DMS114 treated with DMSO at 0.1 percent for 48 hours (cell line): ENCODE data around the gene MYPN.
"Not testable (repeated sequence)": the region's sequence is repeated elsewhere in the genome, so short reads cannot be mapped to it uniquely, and the experiment has no call there.

Source experiments
- DNase-seq: peaks from one replicate; lab custom pipeline; 2025; ENCODE audit not compliant: unreplicated experiment; lab: John Stamatoyannopoulos, UW

The MYPN gene

DNA sequence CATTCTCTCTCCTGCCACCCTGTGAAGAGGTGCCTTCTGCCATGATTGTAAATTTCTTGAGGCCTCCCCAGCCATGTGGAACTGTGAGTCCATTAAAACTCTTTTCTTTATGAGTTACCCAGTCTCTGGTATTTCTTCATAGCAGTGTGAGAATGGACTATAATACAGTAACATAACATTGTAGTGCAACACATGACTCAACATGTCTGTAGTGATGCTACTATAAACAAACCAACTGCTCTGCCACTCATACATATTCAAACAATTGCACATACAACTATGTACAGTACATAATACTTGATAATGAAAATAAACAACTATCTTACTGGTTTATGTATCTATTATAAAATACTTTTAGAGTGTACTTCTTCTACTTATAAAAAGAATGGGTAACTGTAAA is 115.5 kb downstream of the MYPN start:
- no peak for DNase-seq

DNA sequence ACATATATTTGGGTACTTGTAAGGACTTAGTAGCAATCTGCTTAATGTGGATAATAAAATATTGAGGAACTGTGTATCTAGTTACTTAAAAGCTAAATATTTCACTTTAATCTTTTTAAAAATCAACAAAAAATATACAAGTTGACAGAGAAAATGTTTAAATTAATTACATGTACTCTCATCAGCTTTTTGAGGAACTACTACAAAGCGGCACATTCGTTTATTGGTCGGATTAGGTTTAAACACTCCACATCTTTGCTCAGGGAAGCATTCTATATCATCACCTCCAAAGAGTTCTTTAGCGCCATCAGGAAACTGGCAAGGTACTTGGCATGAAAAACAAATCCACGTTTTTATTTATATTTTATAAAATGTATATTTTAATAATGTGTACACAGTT is 121.0 kb downstream of the MYPN start:
- no peak for DNase-seq

GRCh38 chr10:68231106-68231816 is 122.0 kb downstream of the MYPN start:
- peak; percentile 70 for DNase-seq

- peak; percentile 56 for DNase-seq
Observed at GRCh38 chr10:68231817-68232251, 122.5 kb downstream of the MYPN start, which contains the start of gene ATOH7. Gene ATOH7, minus strand, starts transcription at chr10:68232113. Its CDS starts 436 bp downstream, at chr10:68231677.

GRCh38 chr10:68233046-68233445 is 123.8 kb downstream of the MYPN start:
- DNase-seq: no peak

GRCh38 chr10:68235111-68235510 is 125.8 kb downstream of the MYPN start:
- no peak for DNase-seq

- no peak for DNase-seq
Observed at GRCh38 chr10:68235581-68235980, 126.3 kb downstream of the MYPN start.

DNA sequence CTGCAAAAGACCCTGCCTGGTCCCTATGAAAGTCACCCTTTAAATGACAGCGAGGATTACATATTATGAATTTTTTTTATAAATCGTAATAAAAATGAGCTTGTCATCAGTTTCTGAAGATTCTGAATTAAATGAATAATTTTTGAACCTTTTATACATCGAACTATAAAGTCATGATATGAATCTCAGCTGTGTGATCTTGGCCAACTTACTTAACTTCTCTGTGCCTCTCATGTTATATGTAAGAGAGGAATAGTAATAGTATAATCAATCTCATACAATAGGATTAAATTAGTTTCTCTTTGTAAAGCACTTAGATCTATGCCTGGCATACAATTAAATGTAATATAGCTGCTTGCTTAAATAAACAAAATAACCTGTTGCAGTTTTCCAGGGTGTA is 127.9 kb downstream of the MYPN start:
- no peak for DNase-seq

GRCh38 chr10:68238371-68238770 is 129.1 kb downstream of the MYPN start:
- DNase-seq: no peak

DNA sequence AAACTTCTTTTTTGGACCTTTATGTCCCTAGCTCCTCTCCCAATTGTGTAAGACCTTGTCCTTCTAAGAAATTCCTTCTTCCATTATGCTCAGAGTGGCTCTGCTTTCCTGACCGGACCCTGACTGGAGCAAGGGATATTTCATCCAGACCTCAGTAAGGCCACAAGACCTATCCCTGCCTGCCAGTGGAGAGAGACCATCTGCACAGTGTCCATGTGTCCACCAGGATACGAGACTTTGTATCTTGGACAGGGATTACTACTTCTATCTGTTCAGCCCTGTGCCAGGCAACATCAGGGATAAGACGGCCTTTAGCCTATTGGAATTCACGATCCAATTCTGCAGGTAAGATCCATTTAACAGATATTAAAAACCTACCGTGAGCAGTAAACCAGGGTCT is 129.8 kb downstream of the MYPN start:
- no peak for DNase-seq

DNA sequence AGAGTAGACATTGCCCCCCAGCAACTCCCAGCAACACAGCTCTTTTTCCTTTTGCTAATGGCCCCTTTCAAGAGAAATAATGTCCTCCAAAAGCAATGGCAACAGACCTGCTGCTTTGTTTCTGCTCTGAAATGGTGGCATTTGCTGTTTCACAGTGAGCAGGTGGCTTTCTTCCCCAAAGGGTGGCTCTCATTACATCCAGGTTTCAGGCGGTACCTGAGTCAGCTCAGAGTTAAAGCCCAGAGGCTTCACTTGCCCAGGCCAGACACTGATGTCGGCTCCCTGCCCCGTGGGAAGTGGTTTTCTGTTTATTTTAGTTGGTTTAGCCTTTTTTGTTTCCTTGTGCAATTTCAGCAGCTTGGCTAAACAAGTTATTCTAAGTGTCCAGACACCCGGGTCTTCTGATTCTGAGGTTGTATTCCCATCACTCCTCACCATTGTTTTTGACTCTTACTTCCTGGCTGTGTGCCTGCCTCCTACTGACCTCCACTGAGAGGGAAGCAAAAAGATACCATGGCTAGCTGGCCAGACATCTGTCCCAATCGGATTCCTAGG is 130.4 kb downstream of the MYPN start:
- no peak for DNase-seq

- no peak for DNase-seq
Observed at GRCh38 chr10:68242051-68242450, 132.8 kb downstream of the MYPN start.

- not testable (repeated sequence) for DNase-seq
Observed at GRCh38 chr10:68246397-68246796, 137.1 kb downstream of the MYPN start.

GRCh38 chr10:68247931-68248330 is 138.6 kb downstream of the MYPN start:
- DNase-seq: no peak

DNA sequence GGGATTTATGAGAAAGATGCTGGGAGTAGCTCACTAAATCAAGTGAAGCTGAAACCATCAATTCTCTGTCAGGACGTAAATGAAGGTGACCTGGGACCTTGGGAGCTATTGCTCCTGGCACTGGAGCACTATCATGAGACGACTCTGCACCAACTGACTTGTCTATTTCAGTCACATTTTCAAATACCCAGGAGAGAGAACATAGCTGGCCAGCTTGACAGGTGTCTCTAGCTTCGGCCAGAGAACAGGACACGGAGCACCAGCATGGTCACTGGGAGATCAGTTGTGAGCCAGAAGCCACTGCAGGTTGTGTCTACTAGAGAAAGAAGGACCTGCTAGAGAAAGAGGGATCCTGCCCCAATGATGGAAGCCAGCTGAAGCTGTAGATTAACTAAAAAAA is 140.0 kb downstream of the MYPN start:
- DNase-seq: no peak

DNA sequence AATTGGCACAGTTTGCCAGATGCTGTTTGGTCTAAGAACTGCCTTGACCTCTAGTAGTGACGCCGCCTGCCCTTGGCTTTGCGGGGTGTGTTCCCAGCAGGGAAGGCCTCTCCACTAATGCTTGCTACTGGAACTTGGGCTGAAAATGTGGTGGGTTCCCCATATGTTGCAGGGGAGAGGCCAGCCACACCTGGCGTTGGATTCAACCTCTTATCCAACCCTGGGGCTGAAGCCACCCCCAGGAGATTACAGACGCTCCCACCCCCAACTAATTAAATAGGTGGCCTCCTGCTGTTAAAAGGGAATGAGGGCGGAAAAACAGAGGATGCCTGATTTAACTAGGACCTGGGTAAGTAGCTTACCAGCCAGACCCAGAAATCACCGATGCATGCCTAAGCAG is 141.9 kb downstream of the MYPN start:
- DNase-seq: no peak

- no peak for DNase-seq
Observed at GRCh38 chr10:68251625-68252495, 142.6 kb downstream of the MYPN start.

GRCh38 chr10:68253346-68253745 is 144.1 kb downstream of the MYPN start:
- no peak for DNase-seq

- DNase-seq: no peak
Observed at GRCh38 chr10:68261132-68261856, 152.0 kb downstream of the MYPN start.
